Thoracic aorta (tissue), 2 donors: Measurements from ENCODE around the gene GPATCH2L. TPM values are rescaled to one million over a fixed set of nuclear protein-coding genes. Genes with fewer than 3 reads are reported as not detected.

Experiments
- ATAC-seq: fragments of 150-250 bp; one replicate; pipeline ENCODE4 v1.8.0; 2017; ENCODE audit warnings: low read depth; ENCODE audit not compliant: insufficient number of reproducible peaks, low FRiP score
- DNase-seq: peaks from one replicate; pipeline ENCODE4 v3.0.0-alpha.2; 2020; ENCODE audit warnings: low spot score
- H3K27ac ChIP-seq, 2 donors: fragments of 200-600 bp; sonication (generic); 1 replicate in 1 of 2; 2 replicates in 1 of 2; pipeline ENCODE4 v1.5.1; 2016; ENCODE audit warnings: mild to moderate bottlenecking in 2 of 2, moderate library complexity in 2 of 2
- H3K27me3 ChIP-seq: fragments of 200-600 bp; sonication (generic); replicated peaks from 2 replicates; pipeline ENCODE4 v1.6.0; 2016; ENCODE audit warnings: mild to moderate bottlenecking; ENCODE audit not compliant: insufficient read depth
- H3K36me3 ChIP-seq: fragments of 200-600 bp; sonication (generic); one replicate; pipeline ENCODE4 v1.5.1; 2016
- H3K4me1 ChIP-seq, 2 donors: fragments of 200-600 bp; sonication (generic); 1 replicate in 1 of 2; 2 replicates in 1 of 2; pipeline versions ENCODE4 v1.5.1 to v1.6.0; 2016; ENCODE audit warnings: low read depth in 2 of 2, mild to moderate bottlenecking in 1 of 2; ENCODE audit not compliant: control insufficient read depth in 1 of 2
- H3K4me3 ChIP-seq: fragments of 200-600 bp; sonication (generic); 2 replicates; pipeline ENCODE4 v1.5.1; 2016; ENCODE audit warnings: mild to moderate bottlenecking
- H3K9me3 ChIP-seq: fragments of 200-600 bp; sonication (generic); 2 replicates; pipeline ENCODE4 v1.5.1; 2016
- total RNA-seq, 2 donors: library from RNA; depleted of rRNA; stranded (reverse); fragments of >200 nt; gene quantifications; one replicate each; pipeline versions ENCODE4 v1.1.0 to v1.2.3, GENCODE V29; 2016
- TF ChIP-seq, protein P1 (sequence below): fragments of 200-600 bp; sonication (generic); IDR thresholded peaks from one replicate; pipeline ENCODE4 v1.5.1; 2019; ENCODE audit warnings: antibody characterized with exemption

Gene GPATCH2L
- total RNA-seq, 2 donors from 2014 or later: 29.9 to 124 TPM

DNA sequence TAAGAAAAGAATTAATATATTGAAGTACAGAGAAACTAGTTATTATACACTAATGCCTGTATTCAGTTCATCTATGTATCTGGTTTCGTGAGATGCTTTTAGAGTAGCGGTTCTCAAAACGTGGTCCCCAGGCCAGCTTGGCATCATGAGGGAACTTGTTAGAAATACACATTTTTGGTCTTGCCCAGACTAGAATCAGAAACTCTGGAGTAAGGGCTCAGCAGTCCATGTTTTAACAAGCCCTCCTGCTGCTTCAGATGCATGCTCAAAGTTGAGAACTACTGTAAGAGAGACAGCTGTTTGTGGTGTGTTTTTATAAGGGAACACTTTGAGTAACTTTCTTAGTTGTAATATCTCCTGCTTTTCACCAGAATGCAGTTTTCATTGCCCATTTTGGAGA is 18.1 kb downstream of the GPATCH2L start:
- Histone ChIP-seq H3K4me1 (peaks cover 3 to 8% of the 10 kb centered on the region in 2 donors), H3K4me3 (no peak overlapping the region), H3K36me3 (peaks cover 19% of the 10 kb centered on the region), H3K27me3 (no peaks in the 10 kb centered on the region), H3K27ac (no peak overlapping the region), H3K9me3 (no peaks in the 10 kb centered on the region)
- ATAC-seq (no peak), DNase-seq (no peak)
- TF ChIP-seq, protein P1, sequence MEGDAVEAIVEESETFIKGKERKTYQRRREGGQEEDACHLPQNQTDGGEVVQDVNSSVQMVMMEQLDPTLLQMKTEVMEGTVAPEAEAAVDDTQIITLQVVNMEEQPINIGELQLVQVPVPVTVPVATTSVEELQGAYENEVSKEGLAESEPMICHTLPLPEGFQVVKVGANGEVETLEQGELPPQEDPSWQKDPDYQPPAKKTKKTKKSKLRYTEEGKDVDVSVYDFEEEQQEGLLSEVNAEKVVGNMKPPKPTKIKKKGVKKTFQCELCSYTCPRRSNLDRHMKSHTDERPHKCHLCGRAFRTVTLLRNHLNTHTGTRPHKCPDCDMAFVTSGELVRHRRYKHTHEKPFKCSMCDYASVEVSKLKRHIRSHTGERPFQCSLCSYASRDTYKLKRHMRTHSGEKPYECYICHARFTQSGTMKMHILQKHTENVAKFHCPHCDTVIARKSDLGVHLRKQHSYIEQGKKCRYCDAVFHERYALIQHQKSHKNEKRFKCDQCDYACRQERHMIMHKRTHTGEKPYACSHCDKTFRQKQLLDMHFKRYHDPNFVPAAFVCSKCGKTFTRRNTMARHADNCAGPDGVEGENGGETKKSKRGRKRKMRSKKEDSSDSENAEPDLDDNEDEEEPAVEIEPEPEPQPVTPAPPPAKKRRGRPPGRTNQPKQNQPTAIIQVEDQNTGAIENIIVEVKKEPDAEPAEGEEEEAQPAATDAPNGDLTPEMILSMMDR: no peak

DNA sequence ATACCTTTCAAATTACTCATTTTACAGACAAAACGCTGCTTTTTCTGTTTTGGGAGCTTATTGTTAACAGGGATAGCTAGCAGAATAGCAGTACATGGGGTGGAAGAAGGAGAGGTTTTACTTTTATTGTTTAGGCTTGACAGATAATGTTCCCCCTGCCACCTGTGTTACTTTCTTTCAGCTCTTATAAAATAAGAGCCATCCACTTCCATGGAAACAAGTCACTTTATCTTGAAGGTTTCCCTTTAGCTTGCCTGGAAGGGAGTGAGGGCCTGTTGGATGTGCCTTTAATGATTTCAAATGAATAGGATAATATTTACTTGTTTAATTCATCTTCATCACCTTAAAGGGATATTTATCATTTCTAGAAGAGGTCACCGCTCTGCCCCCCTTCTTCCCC is 23.3 kb downstream of the GPATCH2L start:
- no peaks in the 10 kb centered on the region for H3K9me3 ChIP-seq
- no peaks in the 10 kb centered on the region for H3K4me1 ChIP-seq
- H3K27me3 ChIP-seq: no peaks in the 10 kb centered on the region
- DNase-seq (no peak), ATAC-seq (no peak)
- TF ChIP-seq, protein P1: no peak
- no peak overlapping the region for H3K27ac ChIP-seq
- peaks cover 29% of the 10 kb centered on the region for H3K36me3 ChIP-seq
- no peak overlapping the region for H3K4me3 ChIP-seq

DNA sequence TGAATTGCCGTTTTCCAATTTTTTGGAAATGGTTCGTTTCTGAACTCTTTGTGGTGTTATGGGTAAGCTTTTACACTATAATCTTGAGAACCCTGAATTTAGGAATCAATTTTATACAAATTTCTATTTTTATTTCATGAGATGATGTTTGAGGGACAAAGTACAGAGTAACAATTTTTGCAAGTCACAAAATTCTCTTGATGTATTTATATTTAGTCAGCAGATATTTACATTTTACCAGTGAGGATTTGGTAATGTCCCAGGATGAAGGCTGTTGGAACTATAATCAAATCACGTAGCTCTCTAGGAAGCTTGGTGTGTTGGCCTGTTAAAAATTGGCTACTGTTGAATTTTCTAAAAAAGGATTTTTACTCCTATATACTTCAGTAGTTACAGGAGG is 24.2 kb downstream of the GPATCH2L start:
- TF ChIP-seq, protein P1: no peak
- DNase-seq (no peak), ATAC-seq (no peak)
- Histone ChIP-seq H3K9me3 (no peaks in the 10 kb centered on the region), H3K36me3 (peaks cover 29% of the 10 kb centered on the region), H3K27ac (no peak overlapping the region), H3K4me1 (no peaks in the 10 kb centered on the region), H3K27me3 (no peaks in the 10 kb centered on the region), H3K4me3 (no peak overlapping the region)

DNA sequence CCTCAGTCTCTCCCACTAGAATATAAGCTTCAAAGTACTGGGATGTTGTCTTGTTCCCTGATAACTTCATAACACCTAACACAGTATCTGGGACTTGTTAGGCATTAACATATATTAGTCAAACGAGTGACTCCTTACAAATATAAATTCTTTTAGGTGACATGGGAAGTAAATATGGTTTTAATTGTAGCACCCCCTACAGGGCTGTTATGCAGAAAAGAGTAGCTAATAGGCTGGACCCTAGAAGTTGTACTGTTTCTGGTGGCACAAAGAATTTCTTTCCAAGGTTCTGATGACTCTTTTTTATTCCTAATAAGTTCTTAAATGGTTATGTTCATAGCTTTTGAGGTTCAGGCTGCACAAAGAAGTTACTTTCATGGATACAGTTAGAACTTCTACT is 29.8 kb downstream of the GPATCH2L start:
- H3K36me3 ChIP-seq: peaks cover 30% of the 10 kb centered on the region
- ATAC-seq: no peak
- TF ChIP-seq, protein P1: no peak

DNA sequence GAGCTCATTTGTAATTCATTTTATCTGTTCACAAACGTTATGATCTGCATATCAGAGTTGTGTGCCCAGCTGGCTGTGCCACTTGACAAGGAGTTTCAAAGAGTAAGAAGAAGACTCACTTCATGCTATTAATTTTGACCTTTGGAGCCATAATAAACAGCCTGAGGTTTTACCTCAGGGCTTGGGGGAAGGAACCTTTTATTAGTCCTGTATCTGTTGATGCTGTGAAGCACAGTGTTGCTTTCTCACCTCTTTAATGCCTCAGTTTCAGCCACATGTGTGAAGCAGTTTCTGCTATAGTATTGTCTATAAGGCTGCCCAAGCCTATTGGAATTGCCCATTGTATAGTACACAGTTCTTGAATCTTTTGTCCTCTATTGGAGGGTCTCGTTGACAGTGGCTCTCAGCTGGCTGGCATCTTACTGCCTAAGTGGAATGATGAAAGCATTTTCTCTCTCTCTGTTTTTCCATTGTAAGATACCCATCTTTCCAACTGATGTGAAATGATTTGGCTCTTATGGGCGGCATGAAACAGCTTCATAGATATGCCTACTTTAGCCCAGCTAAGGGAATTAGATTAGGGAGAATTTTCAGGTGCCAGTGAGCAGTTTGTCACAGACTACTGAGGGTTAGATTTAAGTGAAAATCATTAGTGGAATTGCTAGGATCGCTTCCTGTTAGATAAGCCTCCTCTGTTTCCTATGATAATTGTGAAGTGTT is 34.7 kb downstream of the GPATCH2L start:
- Histone ChIP-seq H3K27me3 (no peaks in the 10 kb centered on the region), H3K27ac (no peak overlapping the region), H3K4me3 (no peak overlapping the region), H3K4me1 (peaks cover 0 to 3% of the 10 kb centered on the region in 2 donors), H3K9me3 (no peaks in the 10 kb centered on the region), H3K36me3 (peaks cover 4% of the 10 kb centered on the region)
- DNase-seq (no peak), ATAC-seq (no peak)
- TF ChIP-seq, protein P1: no peak

More for the DNA sequence above, 29.8 kb downstream of the GPATCH2L start:
- no peak for DNase-seq
- no peaks in the 10 kb centered on the region for H3K27me3 ChIP-seq
- no peak overlapping the region for H3K4me3 ChIP-seq
- H3K27ac ChIP-seq: no peak overlapping the region
- no peaks in the 10 kb centered on the region for H3K9me3 ChIP-seq
- no peaks in the 10 kb centered on the region for H3K4me1 ChIP-seq
